GM23338 (cell line): ENCODE measurements around the gene LDAF1. TPM values are rescaled to one million over a fixed set of nuclear protein-coding genes. Genes with fewer than 3 reads are reported as not detected.

Experiments used
- ATAC-seq: fragments of 200-7000 bp; cut with Tn5 transposase; 3 replicates; pipeline ENCODE4 v1.9.1; 2020
- DNase-seq: peaks from one replicate; pipeline ENCODE4 v3.0.0-alpha.2; 2015; ENCODE audit warnings: low spot score
- H2AFZ ChIP-seq: fragments of 200-600 bp; sonication (generic); 2 replicates; pipeline ENCODE4 v1.8.0; 2016; ENCODE audit warnings: antibody characterized with exemption, mild to moderate bottlenecking, moderate library complexity
- H3F3A ChIP-seq: fragments of 200-600 bp; sonication (generic); replicated peaks from 2 replicates; pipeline ENCODE4 v1.8.0; 2017; ENCODE audit warnings: antibody characterized with exemption, mixed run types, low read depth
- H3K27ac ChIP-seq: fragments of 200-600 bp; sonication (generic); 2 replicates; pipeline ENCODE4 v1.6.1; 2016; ENCODE audit warnings: low read depth
- H3K27me3 ChIP-seq: fragments of 200-600 bp; sonication (generic); 2 replicates; pipeline ENCODE4 v1.8.0; 2016; ENCODE audit warnings: mild to moderate bottlenecking, mixed run types, moderate library complexity; ENCODE audit not compliant: insufficient read depth
- H3K36me3 ChIP-seq: fragments of 200-600 bp; sonication (generic); 2 replicates; pipeline ENCODE4 v1.8.0; 2016; ENCODE audit warnings: mild to moderate bottlenecking; ENCODE audit not compliant: insufficient read depth
- H3K4me1 ChIP-seq: fragments of 200-600 bp; sonication (generic); 2 replicates; pipeline ENCODE4 v1.8.0; 2016; ENCODE audit warnings: mild to moderate bottlenecking, moderate library complexity; ENCODE audit not compliant: insufficient read depth
- H3K4me2 ChIP-seq: fragments of 200-600 bp; sonication (generic); 2 replicates; pipeline ENCODE4 v1.7.1; 2017; ENCODE audit warnings: mixed run types
- H3K4me3 ChIP-seq: fragments of 200-600 bp; sonication (generic); 2 replicates; pipeline ENCODE4 v1.6.1; 2016; ENCODE audit warnings: mixed run types
- H3K79me2 ChIP-seq: fragments of 200-600 bp; sonication (generic); replicated peaks from 2 replicates; pipeline ENCODE4 v1.8.0; 2017; ENCODE audit warnings: mild to moderate bottlenecking; ENCODE audit not compliant: insufficient read depth
- H3K9me2 ChIP-seq: fragments of 200-600 bp; sonication (generic); 2 replicates; pipeline ENCODE4 v1.8.0; 2017; ENCODE audit not compliant: insufficient read depth
- H4K20me1 ChIP-seq: fragments of 200-600 bp; sonication (generic); replicated peaks from 2 replicates; pipeline ENCODE4 v1.8.0; 2017; ENCODE audit warnings: mild to moderate bottlenecking; ENCODE audit not compliant: insufficient read depth
- H3K27ac Mint-ChIP-seq: 2 replicates; pipeline ENCODE4 v1.8.0; 2020; ENCODE audit warnings: inconsistent platforms, mild to moderate bottlenecking, moderate library complexity, mixed read lengths
- H3K27me3 Mint-ChIP-seq: 3 replicates; pipeline ENCODE4 v1.8.0; 2022; ENCODE audit warnings: low read depth, mild to moderate bottlenecking, moderate library complexity, mixed read lengths, inconsistent platforms; ENCODE audit not compliant: insufficient read depth, poor library complexity
- H3K36me3 Mint-ChIP-seq: 3 replicates; pipeline ENCODE4 v1.8.0; 2021; ENCODE audit warnings: low read depth, mild to moderate bottlenecking, inconsistent platforms, moderate library complexity, mixed read lengths
- H3K4me1 Mint-ChIP-seq: 3 replicates; pipeline ENCODE4 v1.8.0; 2020; ENCODE audit warnings: mild to moderate bottlenecking, inconsistent platforms, mixed read lengths
- H3K4me3 Mint-ChIP-seq: 3 replicates; pipeline ENCODE4 v1.8.0; 2021; ENCODE audit warnings: moderate library complexity, mild to moderate bottlenecking, inconsistent platforms, mixed read lengths
- H3K9me3 Mint-ChIP-seq: 3 replicates; pipeline ENCODE4 v1.8.0; 2020; ENCODE audit warnings: moderate library complexity, mild to moderate bottlenecking, inconsistent platforms, mixed read lengths
- CREB1 ChIP-seq: fragments of 250-450 bp; sonication (Bioruptor Pico); IDR thresholded peaks from 2 replicates; pipeline ENCODE4 v1.5.0; 2020; ENCODE audit warnings: low read depth, mild to moderate bottlenecking, moderate library complexity
- EZH2 ChIP-seq: fragments of 200-600 bp; sonication (generic); IDR thresholded peaks from one replicate; pipeline ENCODE4 v1.8.0; 2017; ENCODE audit warnings: antibody characterized with exemption, mild to moderate bottlenecking, low read depth; ENCODE audit not compliant: unreplicated experiment
- EZH2phosphoT487 ChIP-seq: fragments of 200-600 bp; sonication (generic); IDR thresholded peaks from one replicate; pipeline ENCODE4 v1.8.1; 2018; ENCODE audit warnings: antibody characterized with exemption; ENCODE audit not compliant: unreplicated experiment
- JUNB ChIP-seq: IDR thresholded peaks from one replicate; pipeline ENCODE4 v1.6.1; 2016; ENCODE audit warnings: antibody characterized with exemption; ENCODE audit not compliant: unreplicated experiment
- NANOG ChIP-seq: IDR thresholded peaks from 2 replicates; pipeline ENCODE4 v1.6.1; 2016; ENCODE audit warnings: antibody characterized with exemption, borderline replicate concordance
- POLR2AphosphoS5 ChIP-seq: IDR thresholded peaks from 2 replicates; pipeline ENCODE4 v1.6.1; 2016; ENCODE audit warnings: antibody characterized with exemption, low read depth
- STAT1 ChIP-seq: IDR thresholded peaks from one replicate; pipeline ENCODE4 v1.6.1; 2016; ENCODE audit warnings: antibody characterized with exemption; ENCODE audit not compliant: unreplicated experiment
- ZNF114 ChIP-seq: fragments of 250-450 bp; sonication (Bioruptor Pico); IDR thresholded peaks from 2 replicates; pipeline ENCODE4 v1.5.0; 2020; ENCODE audit warnings: mild to moderate bottlenecking, moderate library complexity
- ZNF331 ChIP-seq: fragments of 250-450 bp; sonication (Bioruptor Pico); IDR thresholded peaks from 2 replicates; pipeline ENCODE4 v1.5.0; 2020; ENCODE audit warnings: low read depth, mild to moderate bottlenecking, moderate library complexity
- polyA plus RNA-seq: library from polyadenylated mRNA; unstranded; fragments of >200 nt; fragmentation: Nextera tagmentation; extraction: Ambion mirVana; gene quantifications from 2 replicates; pipeline ENCODE4 v1.2.1, GENCODE V29; 2016
- total RNA-seq: library from RNA; depleted of rRNA; stranded (reverse); fragments of >200 nt; shearing (Covaris generic); gene quantifications from 2 replicates; pipeline ENCODE4 v1.2.3, GENCODE V29; 2014
- TF ChIP-seq, protein P1 (sequence below), 2 experiments: fragments of 200-600 bp in 1 of 2; sonication (generic) in 1 of 2; conservative IDR thresholded peaks; 2 replicates each; pipeline versions ENCODE4 v1.5.1 to v1.6.1; 2016 to 2017; ENCODE audit warnings: antibody characterized with exemption in 2 of 2, low read depth in 2 of 2, mild to moderate bottlenecking in 2 of 2, moderate library complexity in 1 of 2
- TF ChIP-seq, protein P2 (sequence below): fragments of 250-450 bp; sonication (Bioruptor Pico); IDR thresholded peaks from 2 replicates; pipeline ENCODE4 v1.5.0; 2020; ENCODE audit warnings: mild to moderate bottlenecking, moderate library complexity
- TF ChIP-seq, protein P3 (sequence below): IDR thresholded peaks from 2 replicates; pipeline ENCODE4 v1.6.1; 2016; ENCODE audit warnings: antibody characterized with exemption
- TF ChIP-seq, protein P4 (sequence below): IDR thresholded peaks from one replicate; pipeline ENCODE4 v1.6.1; 2018; ENCODE audit warnings: antibody characterized with exemption; ENCODE audit not compliant: unreplicated experiment

Gene LDAF1
- total and polyA plus RNA-seq, 2 experiments from 2014 or later: 20.5 to 33.8 TPM

DNA sequence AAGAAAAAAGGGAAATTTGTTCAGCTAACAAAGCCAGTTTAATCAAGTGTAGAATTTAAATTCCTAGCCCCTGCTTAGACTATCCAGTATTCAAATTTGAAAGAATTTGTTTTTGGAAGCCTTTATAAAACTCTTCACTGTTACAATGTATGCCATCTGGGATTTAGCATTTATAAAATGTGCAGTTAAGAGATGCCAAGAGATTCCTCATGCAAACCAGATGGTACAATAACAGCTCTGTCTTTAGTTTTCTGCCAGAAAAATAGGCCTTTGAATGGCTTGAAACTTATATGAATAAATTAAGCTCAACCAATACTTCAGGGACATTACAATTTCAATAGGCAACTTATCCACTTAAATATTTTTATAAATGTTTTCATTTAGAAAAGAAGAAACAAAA lies 68.3 kb downstream of the LDAF1 start:
- H3K36me3 Mint-ChIP-seq: no peaks in the 10 kb centered on the region
- Histone ChIP-seq H3K9me2 (0 out of 2 replicates have a peak, but pooled peaks cover 9% of the 10 kb centered on the region), H3K4me2 (no peak overlapping the region), H3K27ac (no peak overlapping the region), H3K4me1 (peaks cover 21% of the 10 kb centered on the region), H3F3A (no peaks in the 10 kb centered on the region), H3K36me3 (no peaks in the 10 kb centered on the region), H3K79me2 (no peaks in the 10 kb centered on the region), H4K20me1 (no peaks in the 10 kb centered on the region), H3K27me3 (no peaks in the 10 kb centered on the region), H2AFZ (no peak overlapping the region), H3K4me3 (no peak overlapping the region)
- H3K27ac Mint-ChIP-seq: no peak overlapping the region
- no peaks in the 10 kb centered on the region for H3K9me3 Mint-ChIP-seq
- TF ChIP-seq, protein P1, sequence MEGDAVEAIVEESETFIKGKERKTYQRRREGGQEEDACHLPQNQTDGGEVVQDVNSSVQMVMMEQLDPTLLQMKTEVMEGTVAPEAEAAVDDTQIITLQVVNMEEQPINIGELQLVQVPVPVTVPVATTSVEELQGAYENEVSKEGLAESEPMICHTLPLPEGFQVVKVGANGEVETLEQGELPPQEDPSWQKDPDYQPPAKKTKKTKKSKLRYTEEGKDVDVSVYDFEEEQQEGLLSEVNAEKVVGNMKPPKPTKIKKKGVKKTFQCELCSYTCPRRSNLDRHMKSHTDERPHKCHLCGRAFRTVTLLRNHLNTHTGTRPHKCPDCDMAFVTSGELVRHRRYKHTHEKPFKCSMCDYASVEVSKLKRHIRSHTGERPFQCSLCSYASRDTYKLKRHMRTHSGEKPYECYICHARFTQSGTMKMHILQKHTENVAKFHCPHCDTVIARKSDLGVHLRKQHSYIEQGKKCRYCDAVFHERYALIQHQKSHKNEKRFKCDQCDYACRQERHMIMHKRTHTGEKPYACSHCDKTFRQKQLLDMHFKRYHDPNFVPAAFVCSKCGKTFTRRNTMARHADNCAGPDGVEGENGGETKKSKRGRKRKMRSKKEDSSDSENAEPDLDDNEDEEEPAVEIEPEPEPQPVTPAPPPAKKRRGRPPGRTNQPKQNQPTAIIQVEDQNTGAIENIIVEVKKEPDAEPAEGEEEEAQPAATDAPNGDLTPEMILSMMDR (conservative IDR thresholded peaks at IDR 0.05; ENCODE audit: low read depth in 2 of 2): no peak
- TF ChIP-seq NANOG (no peak), EZH2 (no peak), POLR2AphosphoS5 (no peak), ZNF331 (CRISPR knock-in tag) (no peak), CREB1 (CRISPR knock-in tag) (no peak), STAT1 (no peak), EZH2phosphoT487 (no peak), ZNF114 (CRISPR knock-in tag) (no peak), JUNB (no peak)
- TF ChIP-seq, protein P2, sequence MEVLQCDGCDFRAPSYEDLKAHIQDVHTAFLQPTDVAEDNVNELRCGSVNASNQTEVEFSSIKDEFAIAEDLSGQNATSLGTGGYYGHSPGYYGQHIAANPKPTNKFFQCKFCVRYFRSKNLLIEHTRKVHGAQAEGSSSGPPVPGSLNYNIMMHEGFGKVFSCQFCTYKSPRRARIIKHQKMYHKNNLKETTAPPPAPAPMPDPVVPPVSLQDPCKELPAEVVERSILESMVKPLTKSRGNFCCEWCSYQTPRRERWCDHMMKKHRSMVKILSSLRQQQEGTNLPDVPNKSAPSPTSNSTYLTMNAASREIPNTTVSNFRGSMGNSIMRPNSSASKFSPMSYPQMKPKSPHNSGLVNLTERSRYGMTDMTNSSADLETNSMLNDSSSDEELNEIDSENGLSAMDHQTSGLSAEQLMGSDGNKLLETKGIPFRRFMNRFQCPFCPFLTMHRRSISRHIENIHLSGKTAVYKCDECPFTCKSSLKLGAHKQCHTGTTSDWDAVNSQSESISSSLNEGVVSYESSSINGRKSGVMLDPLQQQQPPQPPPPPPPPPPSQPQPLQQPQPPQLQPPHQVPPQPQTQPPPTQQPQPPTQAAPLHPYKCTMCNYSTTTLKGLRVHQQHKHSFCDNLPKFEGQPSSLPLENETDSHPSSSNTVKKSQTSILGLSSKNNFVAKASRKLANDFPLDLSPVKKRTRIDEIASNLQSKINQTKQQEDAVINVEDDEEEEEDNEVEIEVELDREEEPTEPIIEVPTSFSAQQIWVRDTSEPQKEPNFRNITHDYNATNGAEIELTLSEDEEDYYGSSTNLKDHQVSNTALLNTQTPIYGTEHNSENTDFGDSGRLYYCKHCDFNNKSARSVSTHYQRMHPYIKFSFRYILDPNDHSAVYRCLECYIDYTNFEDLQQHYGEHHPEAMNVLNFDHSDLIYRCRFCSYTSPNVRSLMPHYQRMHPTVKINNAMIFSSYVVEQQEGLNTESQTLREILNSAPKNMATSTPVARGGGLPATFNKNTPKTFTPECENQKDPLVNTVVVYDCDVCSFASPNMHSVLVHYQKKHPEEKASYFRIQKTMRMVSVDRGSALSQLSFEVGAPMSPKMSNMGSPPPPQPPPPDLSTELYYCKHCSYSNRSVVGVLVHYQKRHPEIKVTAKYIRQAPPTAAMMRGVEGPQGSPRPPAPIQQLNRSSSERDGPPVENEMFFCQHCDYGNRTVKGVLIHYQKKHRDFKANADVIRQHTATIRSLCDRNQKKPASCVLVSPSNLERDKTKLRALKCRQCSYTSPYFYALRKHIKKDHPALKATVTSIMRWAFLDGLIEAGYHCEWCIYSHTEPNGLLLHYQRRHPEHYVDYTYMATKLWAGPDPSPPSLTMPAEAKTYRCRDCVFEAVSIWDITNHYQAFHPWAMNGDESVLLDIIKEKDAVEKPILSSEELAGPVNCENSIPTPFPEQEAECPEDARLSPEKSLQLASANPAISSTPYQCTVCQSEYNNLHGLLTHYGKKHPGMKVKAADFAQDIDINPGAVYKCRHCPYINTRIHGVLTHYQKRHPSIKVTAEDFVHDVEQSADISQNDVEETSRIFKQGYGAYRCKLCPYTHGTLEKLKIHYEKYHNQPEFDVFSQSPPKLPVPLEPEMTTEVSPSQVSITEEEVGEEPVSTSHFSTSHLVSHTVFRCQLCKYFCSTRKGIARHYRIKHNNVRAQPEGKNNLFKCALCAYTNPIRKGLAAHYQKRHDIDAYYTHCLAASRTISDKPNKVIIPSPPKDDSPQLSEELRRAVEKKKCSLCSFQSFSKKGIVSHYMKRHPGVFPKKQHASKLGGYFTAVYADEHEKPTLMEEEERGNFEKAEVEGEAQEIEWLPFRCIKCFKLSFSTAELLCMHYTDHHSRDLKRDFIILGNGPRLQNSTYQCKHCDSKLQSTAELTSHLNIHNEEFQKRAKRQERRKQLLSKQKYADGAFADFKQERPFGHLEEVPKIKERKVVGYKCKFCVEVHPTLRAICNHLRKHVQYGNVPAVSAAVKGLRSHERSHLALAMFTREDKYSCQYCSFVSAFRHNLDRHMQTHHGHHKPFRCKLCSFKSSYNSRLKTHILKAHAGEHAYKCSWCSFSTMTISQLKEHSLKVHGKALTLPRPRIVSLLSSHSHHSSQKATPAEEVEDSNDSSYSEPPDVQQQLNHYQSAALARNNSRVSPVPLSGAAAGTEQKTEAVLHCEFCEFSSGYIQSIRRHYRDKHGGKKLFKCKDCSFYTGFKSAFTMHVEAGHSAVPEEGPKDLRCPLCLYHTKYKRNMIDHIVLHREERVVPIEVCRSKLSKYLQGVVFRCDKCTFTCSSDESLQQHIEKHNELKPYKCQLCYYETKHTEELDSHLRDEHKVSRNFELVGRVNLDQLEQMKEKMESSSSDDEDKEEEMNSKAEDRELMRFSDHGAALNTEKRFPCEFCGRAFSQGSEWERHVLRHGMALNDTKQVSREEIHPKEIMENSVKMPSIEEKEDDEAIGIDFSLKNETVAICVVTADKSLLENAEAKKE (CRISPR knock-in tag): no peak
- TF ChIP-seq, protein P3, sequence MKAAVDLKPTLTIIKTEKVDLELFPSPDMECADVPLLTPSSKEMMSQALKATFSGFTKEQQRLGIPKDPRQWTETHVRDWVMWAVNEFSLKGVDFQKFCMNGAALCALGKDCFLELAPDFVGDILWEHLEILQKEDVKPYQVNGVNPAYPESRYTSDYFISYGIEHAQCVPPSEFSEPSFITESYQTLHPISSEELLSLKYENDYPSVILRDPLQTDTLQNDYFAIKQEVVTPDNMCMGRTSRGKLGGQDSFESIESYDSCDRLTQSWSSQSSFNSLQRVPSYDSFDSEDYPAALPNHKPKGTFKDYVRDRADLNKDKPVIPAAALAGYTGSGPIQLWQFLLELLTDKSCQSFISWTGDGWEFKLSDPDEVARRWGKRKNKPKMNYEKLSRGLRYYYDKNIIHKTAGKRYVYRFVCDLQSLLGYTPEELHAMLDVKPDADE: no peak
- TF ChIP-seq, protein P4, sequence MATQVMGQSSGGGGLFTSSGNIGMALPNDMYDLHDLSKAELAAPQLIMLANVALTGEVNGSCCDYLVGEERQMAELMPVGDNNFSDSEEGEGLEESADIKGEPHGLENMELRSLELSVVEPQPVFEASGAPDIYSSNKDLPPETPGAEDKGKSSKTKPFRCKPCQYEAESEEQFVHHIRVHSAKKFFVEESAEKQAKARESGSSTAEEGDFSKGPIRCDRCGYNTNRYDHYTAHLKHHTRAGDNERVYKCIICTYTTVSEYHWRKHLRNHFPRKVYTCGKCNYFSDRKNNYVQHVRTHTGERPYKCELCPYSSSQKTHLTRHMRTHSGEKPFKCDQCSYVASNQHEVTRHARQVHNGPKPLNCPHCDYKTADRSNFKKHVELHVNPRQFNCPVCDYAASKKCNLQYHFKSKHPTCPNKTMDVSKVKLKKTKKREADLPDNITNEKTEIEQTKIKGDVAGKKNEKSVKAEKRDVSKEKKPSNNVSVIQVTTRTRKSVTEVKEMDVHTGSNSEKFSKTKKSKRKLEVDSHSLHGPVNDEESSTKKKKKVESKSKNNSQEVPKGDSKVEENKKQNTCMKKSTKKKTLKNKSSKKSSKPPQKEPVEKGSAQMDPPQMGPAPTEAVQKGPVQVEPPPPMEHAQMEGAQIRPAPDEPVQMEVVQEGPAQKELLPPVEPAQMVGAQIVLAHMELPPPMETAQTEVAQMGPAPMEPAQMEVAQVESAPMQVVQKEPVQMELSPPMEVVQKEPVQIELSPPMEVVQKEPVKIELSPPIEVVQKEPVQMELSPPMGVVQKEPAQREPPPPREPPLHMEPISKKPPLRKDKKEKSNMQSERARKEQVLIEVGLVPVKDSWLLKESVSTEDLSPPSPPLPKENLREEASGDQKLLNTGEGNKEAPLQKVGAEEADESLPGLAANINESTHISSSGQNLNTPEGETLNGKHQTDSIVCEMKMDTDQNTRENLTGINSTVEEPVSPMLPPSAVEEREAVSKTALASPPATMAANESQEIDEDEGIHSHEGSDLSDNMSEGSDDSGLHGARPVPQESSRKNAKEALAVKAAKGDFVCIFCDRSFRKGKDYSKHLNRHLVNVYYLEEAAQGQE: no peak
- DNase-seq: no peak
- no peaks in the 10 kb centered on the region for H3K27me3 Mint-ChIP-seq
- peaks cover 25% of the 10 kb centered on the region for H3K4me1 Mint-ChIP-seq
- no peak for ATAC-seq
- no peak overlapping the region for H3K4me3 Mint-ChIP-seq
